HepG2 (cell line): ENCODE data around the gene PCGF3.

Experiments used
- BHLHE40 ChIP-seq: IDR thresholded peaks from 2 replicates; pipeline ENCODE4 v1.6.1; 2011; ENCODE audit warnings: low read length, improper control_type of control experiment
- NFYC ChIP-seq: IDR thresholded peaks from 2 replicates; pipeline ENCODE4 v1.6.1; 2016; ENCODE audit warnings: missing genetic modification reagents, missing compliant biosample characterization
- NR1H2 ChIP-seq: sonication (generic); formaldehyde crosslinking; IDR thresholded peaks from 2 replicates; pipeline ENCODE4 v1.8.1; 2022; ENCODE audit warnings: low read depth, missing genetic modification reagents, borderline replicate concordance
- PREB ChIP-seq: sonication (generic); formaldehyde crosslinking; IDR thresholded peaks from 2 replicates; pipeline ENCODE4 v1.4.0; 2020; ENCODE audit warnings: missing genetic modification reagents
- ZNF143 ChIP-seq: sonication (generic); formaldehyde crosslinking; IDR thresholded peaks from 2 replicates; pipeline ENCODE4 v1.4.0; 2020; ENCODE audit warnings: missing genetic modification reagents
- ZNF274 ChIP-seq: sonication (generic); formaldehyde crosslinking; IDR thresholded peaks from 2 replicates; pipeline ENCODE4 v1.5.1; 2020; ENCODE audit warnings: mild to moderate bottlenecking, missing genetic modification reagents
- ZNF282 ChIP-seq: fragments of 450-650 bp; IDR thresholded peaks from 2 replicates; pipeline ENCODE4 v1.6.1; 2018; ENCODE audit not compliant: partially characterized antibody
- TF ChIP-seq, protein P1 (sequence below): sonication (generic); formaldehyde crosslinking; IDR thresholded peaks from 2 replicates; pipeline ENCODE4 v1.5.0; 2020; ENCODE audit warnings: mild to moderate bottlenecking, missing genetic modification reagents, moderate library complexity

DNA sequence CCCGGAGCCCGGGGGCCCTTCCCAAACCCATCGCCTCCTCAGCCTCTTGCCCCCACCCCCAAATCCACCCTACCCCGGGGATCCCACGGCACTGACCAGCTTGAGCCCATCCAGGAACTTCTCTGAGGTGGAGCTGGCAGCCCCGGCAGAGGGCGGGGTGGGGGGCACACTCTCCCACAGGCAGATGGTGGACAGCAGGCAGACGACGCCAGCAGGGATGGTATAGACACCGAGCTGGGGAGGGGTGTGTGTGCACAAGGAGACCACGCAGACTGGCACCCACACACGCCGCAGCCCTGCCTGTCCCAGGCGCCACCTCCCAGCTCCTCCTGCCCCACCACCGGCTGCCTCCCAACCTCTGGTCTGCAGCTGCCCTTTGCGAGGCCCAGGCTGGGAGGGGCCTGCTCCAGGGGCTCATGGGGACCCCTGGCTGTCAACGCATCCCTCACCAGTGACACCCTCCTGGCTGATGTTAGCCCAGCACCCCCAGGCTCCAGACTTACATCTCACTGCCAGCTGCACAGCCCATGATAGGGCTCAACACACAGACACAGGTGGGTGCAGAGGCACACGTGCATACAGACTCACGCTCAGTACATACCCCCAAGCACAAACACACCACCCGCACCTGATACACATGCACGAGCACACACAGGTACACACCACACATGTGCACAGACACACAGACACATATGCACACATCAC, 20.9 kb upstream of the PCGF3 start:
- TF ChIP-seq, protein P1, sequence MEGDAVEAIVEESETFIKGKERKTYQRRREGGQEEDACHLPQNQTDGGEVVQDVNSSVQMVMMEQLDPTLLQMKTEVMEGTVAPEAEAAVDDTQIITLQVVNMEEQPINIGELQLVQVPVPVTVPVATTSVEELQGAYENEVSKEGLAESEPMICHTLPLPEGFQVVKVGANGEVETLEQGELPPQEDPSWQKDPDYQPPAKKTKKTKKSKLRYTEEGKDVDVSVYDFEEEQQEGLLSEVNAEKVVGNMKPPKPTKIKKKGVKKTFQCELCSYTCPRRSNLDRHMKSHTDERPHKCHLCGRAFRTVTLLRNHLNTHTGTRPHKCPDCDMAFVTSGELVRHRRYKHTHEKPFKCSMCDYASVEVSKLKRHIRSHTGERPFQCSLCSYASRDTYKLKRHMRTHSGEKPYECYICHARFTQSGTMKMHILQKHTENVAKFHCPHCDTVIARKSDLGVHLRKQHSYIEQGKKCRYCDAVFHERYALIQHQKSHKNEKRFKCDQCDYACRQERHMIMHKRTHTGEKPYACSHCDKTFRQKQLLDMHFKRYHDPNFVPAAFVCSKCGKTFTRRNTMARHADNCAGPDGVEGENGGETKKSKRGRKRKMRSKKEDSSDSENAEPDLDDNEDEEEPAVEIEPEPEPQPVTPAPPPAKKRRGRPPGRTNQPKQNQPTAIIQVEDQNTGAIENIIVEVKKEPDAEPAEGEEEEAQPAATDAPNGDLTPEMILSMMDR = no peak
- no peak for TF ChIP-seq NFYC (CRISPR knock-in tag)
- TF ChIP-seq ZNF143 (CRISPR knock-in tag) = no peak
- no peak for TF ChIP-seq BHLHE40
- TF ChIP-seq ZNF282 = no peak
- TF ChIP-seq ZNF274 = no peak
- no peak for TF ChIP-seq NR1H2 (CRISPR knock-in tag)
- TF ChIP-seq PREB (CRISPR knock-in tag) = no peak
